COLO829 (cell line): Measurements from ENCODE around the gene FOXL1.

Experiments used
- DNase-seq: peaks from one replicate; pipeline ENCODE4 v3.0.0; 2012; ENCODE audit warnings: low spot score

Gene FOXL1

DNA sequence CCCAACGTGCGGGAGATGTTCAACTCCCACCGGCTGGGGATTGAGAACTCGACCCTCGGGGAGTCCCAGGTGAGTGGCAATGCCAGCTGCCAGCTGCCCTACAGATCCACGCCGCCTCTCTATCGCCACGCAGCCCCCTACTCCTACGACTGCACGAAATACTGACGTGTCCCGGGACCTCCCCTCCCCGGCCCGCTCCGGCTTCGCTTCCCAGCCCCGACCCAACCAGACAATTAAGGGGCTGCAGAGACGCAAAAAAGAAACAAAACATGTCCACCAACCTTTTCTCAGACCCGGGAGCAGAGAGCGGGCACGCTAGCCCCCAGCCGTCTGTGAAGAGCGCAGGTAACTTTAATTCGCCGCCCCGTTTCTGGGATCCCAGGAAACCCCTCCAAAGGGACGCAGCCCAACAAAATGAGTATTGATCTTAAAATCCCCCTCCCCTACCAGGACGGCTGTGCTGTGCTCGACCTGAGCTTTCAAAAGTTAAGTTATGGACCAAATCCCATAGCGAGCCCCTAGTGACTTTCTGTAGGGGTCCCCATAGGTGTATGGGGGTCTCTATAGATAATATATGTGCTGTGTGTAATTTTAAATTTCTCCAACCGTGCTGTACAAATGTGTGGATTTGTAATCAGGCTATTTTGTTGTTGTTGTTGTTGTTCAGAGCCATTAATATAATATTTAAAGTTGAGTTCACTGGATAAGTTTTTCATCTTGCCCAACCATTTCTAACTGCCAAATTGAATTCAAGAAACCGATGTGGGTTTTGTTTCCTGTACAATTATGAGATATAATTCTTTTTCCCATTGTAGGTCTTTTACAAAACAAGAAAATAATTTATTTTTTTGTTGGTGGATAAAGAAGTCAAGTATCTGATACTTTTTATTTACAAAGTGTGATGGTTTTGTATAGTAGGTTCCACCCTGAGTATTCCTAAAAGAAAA, 9.4 kb upstream of the FOXL1 start:
- DNase-seq: no peak

DNA sequence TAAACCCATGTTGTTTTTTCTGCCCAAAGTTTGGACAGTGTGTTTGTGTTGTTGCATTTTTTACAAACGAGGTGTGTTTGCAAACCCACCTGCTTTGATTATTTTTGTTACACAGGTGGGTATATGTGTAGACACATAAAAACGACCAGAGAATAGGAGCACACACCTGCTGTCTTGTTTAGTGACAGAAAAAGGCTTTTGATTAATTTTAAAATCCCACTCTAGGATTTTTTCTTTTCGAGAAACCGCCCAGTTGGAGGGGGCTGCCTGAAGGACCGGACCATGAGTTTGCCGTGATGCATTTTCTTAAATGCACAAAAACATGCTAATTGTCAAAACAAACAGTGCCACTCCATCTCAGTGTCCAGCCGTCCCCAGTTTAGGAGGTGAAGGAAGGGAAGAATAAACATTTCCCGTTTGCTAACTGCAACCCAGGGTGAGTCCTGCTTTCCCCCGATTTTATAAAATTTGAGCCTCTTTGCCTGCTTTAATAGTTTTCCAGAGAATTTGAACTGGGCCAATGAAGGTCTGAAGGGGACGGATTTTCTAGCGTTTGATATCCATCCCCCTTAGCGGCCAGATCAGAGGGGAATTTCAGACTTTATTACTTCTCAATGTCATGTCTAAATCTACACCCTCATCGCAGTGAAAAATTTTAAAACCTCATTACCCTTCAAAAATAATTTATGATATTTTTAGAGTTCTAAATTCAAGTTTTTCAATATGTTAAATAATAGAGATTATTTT, 8.5 kb upstream of the FOXL1 start:
- no peak for DNase-seq

DNA sequence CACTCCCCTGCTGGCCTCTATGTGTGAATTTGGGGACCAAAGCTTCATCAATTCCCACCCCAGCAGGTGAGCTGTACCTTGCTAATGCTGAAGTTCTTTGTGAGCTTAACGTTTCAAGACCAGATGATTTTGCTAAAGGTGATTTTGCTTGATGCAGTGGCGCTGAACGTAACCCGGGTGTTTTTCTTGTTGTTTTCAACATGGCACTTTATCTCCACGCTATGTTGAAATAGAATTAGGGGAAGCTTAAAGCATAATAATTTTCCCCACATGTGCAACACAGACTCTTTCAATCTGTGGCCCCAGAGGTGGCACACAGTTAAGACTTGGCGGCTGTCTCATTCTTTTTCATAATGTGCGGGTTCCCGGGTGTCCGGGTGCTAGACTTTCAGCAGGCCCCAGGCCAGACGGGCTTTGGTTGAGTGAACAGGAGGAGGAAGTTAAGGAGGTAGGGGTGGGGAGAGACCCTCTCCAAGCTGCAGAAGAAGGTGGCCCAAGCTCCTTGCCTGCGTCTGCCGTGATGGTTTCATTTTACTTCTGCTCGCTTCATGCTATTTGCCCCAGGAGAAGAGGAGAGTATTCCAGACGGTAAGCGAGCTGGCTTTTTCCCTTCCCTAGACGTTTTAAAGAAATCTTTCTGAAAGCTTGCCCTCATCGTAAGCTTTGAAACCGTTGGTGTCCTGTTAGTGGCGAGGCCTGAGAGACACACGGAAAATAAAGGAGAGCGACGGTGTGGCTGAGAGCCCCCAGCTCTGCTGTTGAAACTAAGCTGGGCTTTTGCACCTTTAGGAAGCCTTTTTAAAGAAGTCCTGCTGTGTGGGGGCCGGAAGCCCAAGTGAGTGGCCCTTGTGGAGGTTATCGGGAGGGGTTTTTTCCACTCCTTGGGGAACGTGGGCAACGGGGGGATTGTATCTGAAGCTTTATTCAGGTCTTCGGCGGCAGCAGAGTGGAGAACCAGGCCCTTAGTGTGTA, 7.5 kb upstream of the FOXL1 start:
- no peak for DNase-seq

DNA sequence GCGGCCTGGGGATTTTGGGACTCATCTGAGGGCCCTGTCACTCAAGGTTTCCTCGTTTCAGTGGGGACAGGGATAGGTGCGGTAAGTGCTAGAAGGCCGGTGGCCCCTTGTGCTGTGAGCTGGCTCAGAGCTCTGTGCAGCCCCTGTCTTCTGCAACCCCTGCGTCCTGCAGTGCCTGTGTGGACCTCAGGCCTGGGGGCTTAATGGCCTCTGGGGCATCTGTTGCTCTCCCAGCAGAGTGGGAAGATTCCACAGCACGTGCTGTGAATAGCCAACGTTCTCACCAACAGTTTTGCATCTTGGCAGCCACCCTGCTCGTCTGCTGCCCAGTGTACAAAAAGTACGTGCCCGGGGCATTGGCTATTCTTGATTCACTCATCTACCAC, 6.8 kb upstream of the FOXL1 start:
- DNase-seq: no peak

DNA sequence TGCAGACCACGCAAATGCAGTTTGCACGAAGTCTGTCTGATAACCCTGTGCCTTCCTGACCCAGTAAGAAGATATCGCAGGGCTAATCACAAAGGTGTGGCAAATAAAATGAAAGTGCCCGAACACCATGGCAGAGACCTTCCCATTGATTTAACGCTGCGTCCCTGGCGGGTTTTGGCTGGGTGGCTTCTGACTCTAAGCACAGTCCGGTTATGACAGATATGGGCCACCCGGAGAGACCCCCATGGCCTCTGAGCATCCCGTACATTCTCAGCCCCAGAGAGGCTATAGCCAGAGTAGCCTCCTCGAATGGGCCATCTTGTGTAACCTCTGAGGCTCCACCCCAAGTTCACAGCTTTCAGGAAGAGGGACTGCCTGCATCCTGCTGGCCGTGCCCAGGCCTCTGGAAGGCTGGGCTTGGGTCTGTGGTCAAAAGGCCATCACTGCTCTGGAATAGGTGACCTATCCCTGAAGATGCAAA, 6.3 kb upstream of the FOXL1 start:
- DNase-seq: no peak

DNA sequence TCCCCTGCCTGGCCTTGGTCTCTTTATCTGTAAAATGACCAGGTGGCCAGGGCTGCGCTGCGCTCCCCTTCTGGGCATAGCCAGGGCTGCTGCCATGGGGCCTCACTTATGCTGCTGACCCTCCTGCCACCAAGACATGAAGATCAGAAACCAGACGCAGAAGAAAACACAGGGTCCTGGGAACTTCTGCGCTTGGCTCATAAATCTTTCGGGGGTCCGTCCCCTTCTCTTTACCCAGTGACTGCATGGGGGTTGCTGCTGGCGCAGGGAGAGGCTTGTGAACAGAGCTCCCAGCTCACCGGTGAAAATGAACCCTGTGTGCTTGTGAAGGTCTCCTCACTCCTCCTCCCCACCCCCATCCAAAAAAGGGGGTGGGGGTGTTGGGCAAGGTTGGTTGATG, 5.7 kb upstream of the FOXL1 start:
- no peak for DNase-seq

GRCh38 chr16:86573215-86573614, 5.1 kb upstream of the FOXL1 start:
- DNase-seq: no peak

DNA sequence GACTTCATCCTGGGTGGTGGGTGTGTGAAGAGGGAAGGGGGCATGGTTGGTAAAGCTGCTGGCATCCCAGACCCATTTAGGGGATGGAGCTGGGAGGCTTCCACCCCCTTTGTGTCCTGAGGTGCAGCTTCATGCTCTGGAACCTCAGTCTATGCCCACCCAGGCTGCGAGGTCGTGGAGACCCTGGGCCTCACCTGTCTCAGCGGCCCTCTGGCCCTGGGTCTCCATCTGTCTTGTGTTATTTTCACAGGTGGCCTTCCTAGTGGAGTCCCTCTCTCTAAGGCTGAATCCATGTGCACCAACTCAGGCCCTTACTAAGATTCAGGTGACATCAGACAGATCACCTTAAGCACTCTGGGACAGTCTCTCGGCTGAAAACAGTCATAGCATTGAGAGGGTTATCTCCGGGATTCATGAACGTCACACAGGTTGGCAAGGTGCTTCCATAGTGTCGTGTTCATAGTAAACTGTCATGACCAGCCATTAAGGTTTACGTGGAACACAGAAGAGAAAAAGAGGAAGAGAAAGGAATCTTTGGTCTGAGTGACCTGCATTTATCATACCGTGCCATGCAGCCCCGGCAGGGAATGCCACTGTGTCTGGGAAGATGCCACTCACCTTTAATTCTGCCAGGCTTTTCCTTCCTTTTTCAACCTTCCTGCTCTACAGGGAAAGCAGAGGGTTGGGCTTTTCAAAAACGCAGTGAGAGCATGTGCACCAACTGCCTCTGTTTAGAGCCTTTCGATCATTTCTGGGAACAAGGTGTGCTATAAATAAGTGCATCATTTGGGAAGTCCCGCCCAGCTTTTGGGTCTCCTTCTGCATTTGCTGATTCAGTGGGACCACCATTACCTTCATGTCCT, 4.5 kb upstream of the FOXL1 start:
- no peak for DNase-seq

- no peak for DNase-seq
Measured at GRCh38 chr16:86574646-86575045, 3.7 kb upstream of the FOXL1 start.

GRCh38 chr16:86575095-86575685, 3.2 kb upstream of the FOXL1 start:
- no peak for DNase-seq

DNA sequence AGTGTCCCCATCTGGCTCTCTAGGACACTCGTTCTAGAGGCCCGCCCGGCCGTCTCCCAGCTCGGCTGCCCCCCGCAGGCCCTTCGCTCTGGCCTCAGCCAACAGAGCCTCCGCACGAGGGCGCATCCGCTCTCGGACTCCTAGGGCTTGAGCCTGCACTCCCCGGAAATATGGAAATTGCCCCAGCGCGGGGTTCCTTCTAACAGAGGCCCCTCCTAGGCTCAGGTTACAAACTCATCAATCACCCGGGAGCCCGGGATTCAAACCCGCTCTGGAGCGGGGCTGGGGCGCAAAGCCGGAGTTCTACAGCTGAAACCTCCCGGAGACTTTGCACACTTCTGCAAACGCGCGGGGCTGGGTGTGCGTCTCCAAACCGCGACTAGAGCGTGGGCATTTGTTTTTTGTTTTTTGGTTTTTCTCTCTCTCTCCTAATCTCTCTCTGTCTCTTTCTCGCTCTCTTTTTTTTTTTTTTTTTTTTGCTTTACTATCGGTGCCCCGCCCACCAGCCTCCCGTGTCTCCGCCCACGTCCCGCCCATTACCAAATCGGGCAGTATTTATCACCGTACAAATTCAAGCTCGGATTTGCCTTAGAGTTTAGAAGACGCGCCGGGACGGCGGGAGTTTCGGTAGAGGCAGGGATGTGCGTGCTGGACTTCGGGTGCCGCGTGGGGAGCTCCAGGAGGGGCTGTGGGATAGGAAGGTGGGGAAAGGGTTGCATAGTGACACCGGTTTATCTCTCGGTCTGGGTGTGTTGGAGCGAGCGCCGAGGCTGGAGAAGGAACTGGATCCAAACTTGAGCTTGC, 2.4 kb upstream of the FOXL1 start:
- peak; percentile 33 for DNase-seq

DNA sequence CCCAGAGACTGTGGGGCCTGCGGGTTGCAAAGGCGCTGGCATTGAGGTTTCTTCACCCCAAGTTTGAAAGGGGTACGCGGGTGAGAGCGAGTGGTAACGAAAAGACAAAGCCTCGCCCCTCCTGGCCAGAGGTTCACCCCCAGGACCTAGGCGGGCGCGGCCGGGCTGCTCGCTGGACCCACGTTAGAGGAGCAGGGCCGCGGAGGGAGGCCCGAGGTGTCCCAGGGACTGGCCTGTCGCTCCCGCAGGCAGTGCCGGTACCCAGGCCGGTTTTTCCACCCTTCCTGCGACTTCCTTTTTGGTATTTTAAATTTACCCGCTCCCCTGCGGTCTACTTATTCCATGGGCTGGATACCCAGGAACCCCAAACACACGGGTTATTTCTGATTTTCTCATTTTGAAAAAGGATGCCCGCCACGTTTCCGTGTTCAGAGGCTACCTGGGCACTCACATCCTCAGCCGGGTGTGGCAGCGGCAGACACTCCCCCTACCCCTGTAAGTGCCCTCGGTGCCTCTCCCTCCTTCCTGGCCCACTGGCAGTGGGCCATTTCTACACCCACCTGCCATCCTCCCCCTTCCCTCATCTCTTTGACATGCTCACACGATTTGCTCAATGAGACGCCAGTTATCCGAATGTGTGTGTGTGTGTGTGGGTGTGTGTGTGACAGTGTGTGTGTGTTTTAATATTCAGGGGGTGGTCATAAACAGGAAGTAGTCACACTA, 1.6 kb upstream of the FOXL1 start:
- DNase-seq: no peak

DNA sequence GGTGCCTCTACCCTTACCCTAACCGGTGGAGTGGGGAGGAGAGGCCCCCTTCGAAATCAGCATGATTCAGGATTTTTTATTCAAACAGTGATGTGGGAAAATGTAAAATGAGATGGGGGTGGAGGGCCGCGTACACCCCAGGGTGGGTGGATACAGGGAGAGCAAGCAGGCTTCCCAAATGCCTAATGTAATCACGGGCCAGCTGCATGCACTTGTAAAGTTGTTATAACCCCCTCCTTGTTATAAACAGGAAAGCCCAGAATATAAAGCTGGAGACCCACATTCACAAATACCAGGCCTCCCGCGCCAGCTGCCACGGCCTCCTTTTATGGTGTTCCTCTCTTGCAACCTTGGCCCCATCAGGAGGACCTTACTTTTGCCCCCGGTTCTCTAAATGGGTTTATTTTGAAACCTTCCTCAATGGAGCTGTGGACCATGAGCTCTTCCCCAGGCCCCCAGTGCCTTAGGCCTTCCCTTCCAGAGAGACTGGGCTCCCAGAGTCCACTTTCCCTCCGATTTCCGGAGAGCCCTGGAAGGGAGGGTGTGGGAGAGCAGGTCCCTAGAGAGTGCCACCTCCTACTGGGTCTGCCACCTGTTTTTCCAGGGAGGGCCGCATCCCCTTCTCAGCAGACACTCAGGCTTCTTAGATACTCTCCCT, 906 bp upstream of the FOXL1 start:
- DNase-seq: no peak

- DNase-seq: no peak
Measured at GRCh38 chr16:86578611-86579267, 390 bp downstream of the FOXL1 start.

DNA sequence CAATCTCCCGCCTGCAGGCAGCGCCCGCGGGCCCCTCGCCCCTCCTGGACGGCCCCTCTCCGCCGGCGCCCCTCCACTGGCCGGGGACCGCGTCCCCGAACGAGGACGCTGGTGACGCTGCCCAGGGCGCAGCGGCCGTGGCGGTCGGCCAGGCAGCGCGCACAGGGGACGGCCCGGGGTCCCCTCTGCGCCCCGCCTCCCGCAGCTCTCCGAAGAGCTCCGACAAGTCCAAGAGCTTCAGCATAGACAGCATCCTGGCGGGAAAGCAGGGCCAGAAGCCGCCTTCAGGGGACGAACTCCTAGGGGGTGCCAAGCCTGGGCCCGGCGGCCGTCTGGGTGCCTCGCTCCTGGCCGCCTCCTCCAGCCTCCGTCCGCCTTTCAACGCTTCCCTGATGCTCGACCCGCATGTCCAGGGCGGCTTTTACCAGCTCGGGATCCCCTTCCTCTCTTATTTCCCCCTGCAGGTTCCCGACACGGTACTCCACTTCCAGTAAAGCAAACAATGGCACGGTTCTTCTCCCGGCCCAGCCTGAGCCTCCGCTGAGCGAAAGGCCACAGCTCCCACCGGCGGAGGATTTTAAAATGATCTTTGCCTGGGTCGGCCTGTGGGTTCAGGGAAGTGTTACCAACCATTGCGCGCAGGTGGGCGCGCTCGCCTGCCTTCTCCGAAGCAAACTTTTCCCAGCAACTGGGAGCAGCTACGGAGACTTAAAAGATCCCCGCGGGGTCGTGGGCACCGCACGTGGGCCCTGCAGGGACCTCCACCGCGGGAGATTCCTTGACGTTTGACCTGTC, 1.1 kb downstream of the FOXL1 start:
- DNase-seq: no peak

DNA sequence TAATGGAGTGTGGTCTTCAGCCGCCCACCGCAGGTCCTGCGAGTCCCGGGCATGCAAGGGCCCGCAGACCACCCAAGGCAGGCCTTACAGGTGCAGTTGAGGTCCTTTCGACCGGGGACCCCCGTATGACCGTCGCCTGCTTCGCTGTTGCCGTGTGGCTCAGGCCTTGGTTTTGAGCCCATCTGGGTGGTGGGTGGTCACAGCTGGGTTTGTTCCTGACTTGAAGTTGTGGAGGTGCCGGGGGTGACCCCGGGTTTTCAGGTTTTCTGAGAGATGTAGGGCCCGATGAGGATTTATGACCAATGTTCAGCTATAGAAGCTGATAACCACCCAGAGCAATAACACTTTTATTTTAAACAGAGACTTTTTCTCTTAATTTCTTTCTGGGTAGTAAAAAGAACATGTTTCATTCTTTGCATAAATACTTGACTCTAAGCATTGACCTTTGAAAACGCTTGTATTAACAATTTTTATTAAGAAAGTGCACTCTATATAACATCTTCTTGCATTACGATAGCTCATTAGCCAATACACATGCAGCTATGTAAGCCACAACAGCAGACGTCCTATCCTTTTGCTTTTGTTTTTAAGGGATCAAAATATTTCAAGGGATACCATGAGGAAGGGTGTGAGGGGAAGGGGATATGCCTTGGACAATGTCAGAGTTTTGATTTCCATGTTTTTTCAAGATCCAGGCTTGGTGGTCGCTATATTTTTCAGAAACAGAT, 1.9 kb downstream of the FOXL1 start:
- DNase-seq: no peak

GRCh38 chr16:86580791-86581170, 2.4 kb downstream of the FOXL1 start:
- DNase-seq: no peak
